ENCODE measurements around the gene HYPK. TPM values are rescaled to one million over a fixed set of nuclear protein-coding genes. Genes with fewer than 3 reads are reported as not detected.

HYPK gene
- total RNA-seq, 2 experiments from 2014 or later, result 16.1 to 53.6 TPM

GRCh38 chr15:43826029-43826507 lies 25.7 kb downstream of the HYPK start:
- peak overlapping the region; percentile 95 for H3K4me3 ChIP-seq (ENCODE audit: low read depth, low read length, poor library complexity, severe bottlenecking)
- H3K9me3 ChIP-seq (ENCODE audit: low read length), result no peaks in the 10 kb centered on the region; the same call in 1 of the 2 replicates
- intact Hi-C loops (cut with micrococcal nuclease; ENCODE audit: unreplicated experiment), result no loop called here
- peaks cover 95% of the 10 kb centered on the region for H3K79me2 ChIP-seq (ENCODE audit: insufficient read depth, low read depth, low read length)
- H4K20me1 ChIP-seq (ENCODE audit: insufficient read depth, low read length), result peaks cover 9% of the 10 kb centered on the region
- no TSS peak for BruUV-seq (replicated peaks)
- H2AFZ ChIP-seq (ENCODE audit: low read length), result no peak overlapping the region
- TF ChIP-seq, protein P1, sequence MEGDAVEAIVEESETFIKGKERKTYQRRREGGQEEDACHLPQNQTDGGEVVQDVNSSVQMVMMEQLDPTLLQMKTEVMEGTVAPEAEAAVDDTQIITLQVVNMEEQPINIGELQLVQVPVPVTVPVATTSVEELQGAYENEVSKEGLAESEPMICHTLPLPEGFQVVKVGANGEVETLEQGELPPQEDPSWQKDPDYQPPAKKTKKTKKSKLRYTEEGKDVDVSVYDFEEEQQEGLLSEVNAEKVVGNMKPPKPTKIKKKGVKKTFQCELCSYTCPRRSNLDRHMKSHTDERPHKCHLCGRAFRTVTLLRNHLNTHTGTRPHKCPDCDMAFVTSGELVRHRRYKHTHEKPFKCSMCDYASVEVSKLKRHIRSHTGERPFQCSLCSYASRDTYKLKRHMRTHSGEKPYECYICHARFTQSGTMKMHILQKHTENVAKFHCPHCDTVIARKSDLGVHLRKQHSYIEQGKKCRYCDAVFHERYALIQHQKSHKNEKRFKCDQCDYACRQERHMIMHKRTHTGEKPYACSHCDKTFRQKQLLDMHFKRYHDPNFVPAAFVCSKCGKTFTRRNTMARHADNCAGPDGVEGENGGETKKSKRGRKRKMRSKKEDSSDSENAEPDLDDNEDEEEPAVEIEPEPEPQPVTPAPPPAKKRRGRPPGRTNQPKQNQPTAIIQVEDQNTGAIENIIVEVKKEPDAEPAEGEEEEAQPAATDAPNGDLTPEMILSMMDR (conservative IDR thresholded peaks at IDR 0.05; ENCODE audit: low read length), result no peak
- TF ChIP-seq EZH2phosphoT487 (IDR thresholded peaks at IDR 0.05; ENCODE audit: borderline replicate concordance, low read depth, low read length), result no peak
- H3K27ac ChIP-seq (ENCODE audit: low read depth, low read length, poor library complexity, severe bottlenecking), result peak overlapping the region; percentile 86
- H3K4me1 ChIP-seq (ENCODE audit: insufficient read depth, low read length, poor library complexity, severe bottlenecking), result peaks cover 54% of the 10 kb centered on the region
- peak overlapping the region; percentile 64; the same call in 1 of the 2 replicates for H3K4me2 ChIP-seq (ENCODE audit: low read length)
- H3K9me2 ChIP-seq (ENCODE audit: insufficient read depth, low read length), result no peaks in the 10 kb centered on the region
- ChIA-PET POLR2A (interaction anchor here (1.1 to 9.7 kb wide), 3 partner anchors 15 to 36 kb away, joined by 3 to 150 read pairs (median 47); partner anchors contain the start of gene SERF2), CTCF (ENCODE audit: unreplicated experiment) (no interaction called here)
- DNase-seq (ENCODE audit: low spot score), result no peak
- H3K36me3 ChIP-seq (ENCODE audit: insufficient read depth, low read length), result peaks cover 54% of the 10 kb centered on the region

GRCh38 chr15:43826508-43827341 lies 26.3 kb downstream of the HYPK start, which contains the start of gene WDR76:
WDR76 (plus strand) TSS chr15:43827002; CDS start chr15:43827033, 31 bp downstream.
- Histone ChIP-seq H3K9me2 (ENCODE audit: insufficient read depth, low read length) (no peaks in the 10 kb centered on the region), H3K4me1 (ENCODE audit: insufficient read depth, low read length, poor library complexity, severe bottlenecking) (peaks cover 53% of the 10 kb centered on the region), H4K20me1 (ENCODE audit: insufficient read depth, low read length) (peaks cover 7% of the 10 kb centered on the region), H3K79me2 (ENCODE audit: insufficient read depth, low read depth, low read length) (peaks cover 95% of the 10 kb centered on the region), H3K4me2 (ENCODE audit: low read length) (peak within 1 kb of the TSS; percentile 82), H3K9me3 (ENCODE audit: low read length) (no peaks in the 10 kb centered on the region; the same call in 1 of the 2 replicates), H3K36me3 (ENCODE audit: insufficient read depth, low read length) (peaks cover 54% of the 10 kb centered on the region), H3K27ac (ENCODE audit: low read depth, low read length, poor library complexity, severe bottlenecking) (peak within 1 kb of the TSS; percentile 86), H3K4me3 (ENCODE audit: low read depth, low read length, poor library complexity, severe bottlenecking) (peak within 1 kb of the TSS; percentile 95), H2AFZ (ENCODE audit: low read length) (peak within 1 kb of the TSS; percentile 34; the same call in 1 of the 2 replicates)
- intact Hi-C loops (cut with micrococcal nuclease; ENCODE audit: unreplicated experiment), result no loop called here
- TF ChIP-seq EZH2phosphoT487 (IDR thresholded peaks at IDR 0.05; ENCODE audit: borderline replicate concordance, low read depth, low read length), result no peak
- TF ChIP-seq, protein P1 (conservative IDR thresholded peaks at IDR 0.05; ENCODE audit: low read length), result no peak
- BruUV-seq (replicated peaks), result no TSS peak
- peak; percentile 95 for DNase-seq (ENCODE audit: low spot score)
- POLR2A ChIA-PET, result interaction anchor here (0.5 to 9.7 kb wide), 9 partner anchors 16 to 52 kb away, joined by 3 to 150 read pairs (median 5); partner anchors contain the start of genes ELL3 and SERF2
- CTCF ChIA-PET (ENCODE audit: unreplicated experiment), result no interaction called here

All from OCI-LY7 (cell line).